ENCODE measurements around the gene CCDC40.

DNA sequence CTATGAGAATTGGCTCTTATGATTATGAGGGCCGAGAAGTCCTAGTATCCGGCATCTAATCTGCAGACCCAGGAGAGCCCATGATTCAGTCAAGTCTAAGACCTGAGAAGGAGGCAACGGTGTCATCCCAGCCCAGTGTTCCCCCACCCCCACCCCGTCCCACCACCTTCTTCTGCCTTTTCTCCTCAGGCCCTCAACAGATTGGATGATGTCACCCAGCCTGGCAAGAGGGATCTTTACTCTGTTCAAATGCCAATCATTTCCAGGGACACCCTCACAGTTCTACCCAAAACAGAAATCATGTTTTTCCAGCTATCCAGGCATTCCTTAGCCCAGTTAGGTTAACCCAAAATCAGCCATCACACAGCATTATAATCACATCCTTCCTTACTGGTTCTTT, 54.9 kb downstream of the CCDC40 start:
- TF ChIP-seq, protein P1, sequence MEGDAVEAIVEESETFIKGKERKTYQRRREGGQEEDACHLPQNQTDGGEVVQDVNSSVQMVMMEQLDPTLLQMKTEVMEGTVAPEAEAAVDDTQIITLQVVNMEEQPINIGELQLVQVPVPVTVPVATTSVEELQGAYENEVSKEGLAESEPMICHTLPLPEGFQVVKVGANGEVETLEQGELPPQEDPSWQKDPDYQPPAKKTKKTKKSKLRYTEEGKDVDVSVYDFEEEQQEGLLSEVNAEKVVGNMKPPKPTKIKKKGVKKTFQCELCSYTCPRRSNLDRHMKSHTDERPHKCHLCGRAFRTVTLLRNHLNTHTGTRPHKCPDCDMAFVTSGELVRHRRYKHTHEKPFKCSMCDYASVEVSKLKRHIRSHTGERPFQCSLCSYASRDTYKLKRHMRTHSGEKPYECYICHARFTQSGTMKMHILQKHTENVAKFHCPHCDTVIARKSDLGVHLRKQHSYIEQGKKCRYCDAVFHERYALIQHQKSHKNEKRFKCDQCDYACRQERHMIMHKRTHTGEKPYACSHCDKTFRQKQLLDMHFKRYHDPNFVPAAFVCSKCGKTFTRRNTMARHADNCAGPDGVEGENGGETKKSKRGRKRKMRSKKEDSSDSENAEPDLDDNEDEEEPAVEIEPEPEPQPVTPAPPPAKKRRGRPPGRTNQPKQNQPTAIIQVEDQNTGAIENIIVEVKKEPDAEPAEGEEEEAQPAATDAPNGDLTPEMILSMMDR (conservative IDR thresholded peaks at IDR 0.05; ENCODE audit: low read depth, low read length): no peak
- TF ChIP-seq EZH2 (IDR thresholded peaks at IDR 0.05; ENCODE audit: low read length, unreplicated experiment): no peak
